CD4-positive, alpha-beta T cell treated with Interleukin-4 for 4 hours (primary cell): Measurements from ENCODE around the gene TPRKB.
A peak's percentile ranks its signal among the peaks of the same experiment; 100 is the strongest.
"Not testable (repeated sequence)": the region's sequence is repeated elsewhere in the genome, so short reads cannot be mapped to it uniquely, and the experiment has no call there.

Experiments used
- DNase-seq: peaks from one replicate; pipeline ENCODE4 v3.0.0-alpha.2; 2020

TPRKB gene

DNA sequence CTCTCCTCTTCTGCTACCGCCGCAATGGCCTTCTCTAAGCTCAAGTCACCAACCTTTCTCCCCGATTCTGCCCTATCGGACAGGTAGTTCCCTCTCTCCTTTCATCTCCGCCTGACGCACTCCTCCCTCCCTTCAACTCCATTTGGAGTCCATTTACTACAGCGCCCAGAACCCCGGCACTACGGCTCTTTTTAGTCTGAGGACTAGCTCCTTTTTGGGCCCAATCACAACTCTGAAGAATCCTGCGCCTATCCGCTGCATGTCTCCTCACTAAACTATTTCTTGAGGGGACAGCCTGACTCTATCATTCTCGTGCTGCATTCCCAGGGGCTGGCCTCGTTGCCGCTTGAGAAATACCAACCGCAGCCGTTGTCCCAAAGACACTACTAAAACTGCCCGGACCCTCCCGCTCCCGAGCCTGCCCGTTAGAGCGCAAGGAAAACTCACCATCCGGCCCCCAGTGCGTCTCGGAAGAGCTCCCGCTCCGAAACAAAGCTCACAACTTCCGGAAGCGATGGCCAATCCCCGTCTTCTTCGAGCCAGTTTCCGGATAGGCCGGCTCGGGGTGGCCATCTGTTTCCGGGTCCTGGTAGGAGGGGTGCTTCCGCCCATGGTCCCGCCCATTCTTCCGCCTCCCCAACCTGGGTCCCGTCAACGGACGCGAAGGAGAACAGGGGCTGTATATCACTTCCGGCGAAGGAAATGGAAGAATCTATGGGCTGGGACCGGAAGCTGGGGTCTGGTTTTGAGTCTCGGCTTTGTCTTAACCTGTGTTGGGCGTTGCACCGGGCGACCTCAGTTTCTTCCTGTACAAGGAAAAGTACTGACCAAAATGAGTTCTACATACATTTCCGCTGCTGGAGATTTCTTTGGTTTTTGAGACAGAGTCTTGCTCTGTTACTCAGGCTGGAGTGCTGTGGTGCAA is at the start of gene TPRKB:
TSS of gene TPRKB (minus strand) at position 491 of the 925 bp plus-strand sequence. CDS start 2,776 bp downstream, outside the sequence.
- peak; percentile 97 for DNase-seq

DNA sequence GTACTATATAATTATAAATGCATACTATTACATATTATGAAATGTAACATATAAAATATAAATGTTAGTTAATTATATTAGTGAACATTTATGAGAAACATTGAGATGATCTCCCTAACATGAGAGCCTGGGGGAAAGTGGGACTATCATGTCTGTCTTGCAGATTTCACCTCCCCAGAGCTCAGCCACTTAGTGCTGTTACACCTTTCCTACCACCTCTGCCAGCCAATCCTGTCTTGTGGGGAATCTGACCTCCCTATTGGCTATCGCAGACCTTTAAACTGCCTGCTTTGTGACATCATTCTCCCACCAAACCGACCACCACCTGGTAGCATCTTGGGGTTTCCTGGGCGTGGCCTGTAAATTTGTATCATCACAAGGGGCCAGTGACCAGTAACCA is 46.7 kb upstream of the TPRKB start, which contains the start of gene C2orf78:
TSS of gene C2orf78 (plus strand) at position 301 of the 400 bp plus-strand sequence. CDS start 127 bp downstream, outside the sequence.
- not testable (repeated sequence) for DNase-seq

DNA sequence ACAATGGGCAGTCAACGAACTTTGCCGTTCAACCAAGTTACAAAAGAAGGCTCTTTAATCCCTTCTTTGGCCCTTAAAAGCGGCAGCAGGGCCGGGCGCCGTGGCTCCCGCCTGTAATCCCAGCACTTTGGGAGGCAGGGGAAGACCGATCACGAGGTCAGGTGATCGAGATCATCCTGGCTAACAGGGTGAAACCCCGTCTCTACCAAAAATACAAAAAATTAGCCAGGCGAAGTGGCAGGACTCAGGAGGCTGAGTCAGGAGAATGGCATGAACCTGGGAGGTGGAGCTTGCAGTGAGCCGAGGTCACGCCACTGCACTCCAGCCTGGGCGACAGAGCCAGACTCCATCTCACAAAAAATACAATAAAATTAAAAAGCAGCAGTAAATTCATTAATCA is 46.3 kb upstream of the TPRKB start:
- not testable (repeated sequence) for DNase-seq

DNA sequence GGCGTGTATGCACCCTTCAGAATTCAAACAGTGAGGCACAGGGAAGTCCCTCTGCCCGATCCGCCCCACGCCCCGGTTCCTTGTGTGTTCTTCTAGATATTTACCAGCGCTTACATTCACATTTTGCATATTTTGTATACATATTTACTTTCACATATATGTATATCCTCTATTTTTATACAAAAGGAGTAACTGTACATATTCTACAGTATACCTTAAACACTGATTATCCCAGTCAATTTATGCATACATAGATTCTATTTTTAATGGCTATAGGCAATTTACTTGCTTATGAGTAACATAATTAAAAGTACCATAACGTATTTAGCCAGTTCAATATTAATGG is 43.1 kb upstream of the TPRKB start:
- DNase-seq = no peak

DNA sequence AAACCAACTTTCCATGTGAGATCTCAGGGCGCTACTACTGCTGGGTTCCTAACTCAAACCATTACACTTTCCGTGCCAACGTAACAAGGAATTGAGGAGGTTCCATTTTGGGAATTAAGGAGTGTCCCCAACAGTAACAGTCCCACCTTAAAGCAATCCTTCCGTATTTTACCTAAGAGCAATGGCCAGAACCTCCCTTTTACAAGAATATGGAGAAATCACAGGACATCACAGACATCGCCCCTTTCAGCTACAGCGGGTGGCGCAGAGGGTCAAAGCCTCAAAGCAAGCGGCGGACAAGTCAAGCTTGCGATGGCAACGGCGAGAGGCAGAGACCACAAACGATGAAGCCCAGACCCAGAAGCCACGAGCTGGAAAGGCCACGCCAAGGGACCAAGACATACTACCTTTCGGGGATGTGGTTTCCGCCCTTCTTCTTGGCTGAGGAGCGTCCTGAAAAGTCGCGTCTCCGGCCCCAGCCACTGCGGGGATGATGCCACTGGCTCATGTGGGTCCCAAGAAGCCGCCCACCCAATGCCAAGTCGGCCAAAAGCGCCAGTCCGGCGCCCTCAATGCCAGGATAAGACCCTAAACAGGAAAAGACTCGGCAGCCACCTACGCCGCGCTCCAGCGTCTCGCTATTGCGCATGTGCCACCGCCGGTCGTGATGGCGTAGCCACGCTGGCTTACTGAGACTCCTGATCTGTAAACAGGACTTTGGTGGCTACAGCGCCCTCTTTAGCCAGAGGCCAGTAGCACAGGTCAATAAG is 42.5 kb upstream of the TPRKB start, which contains the start of gene DUSP11:
TSS of gene DUSP11 (minus strand) at position 637 of the 770 bp plus-strand sequence. CDS start at position 508, 129 bp downstream.
- DNase-seq = peak; percentile 97

DNA sequence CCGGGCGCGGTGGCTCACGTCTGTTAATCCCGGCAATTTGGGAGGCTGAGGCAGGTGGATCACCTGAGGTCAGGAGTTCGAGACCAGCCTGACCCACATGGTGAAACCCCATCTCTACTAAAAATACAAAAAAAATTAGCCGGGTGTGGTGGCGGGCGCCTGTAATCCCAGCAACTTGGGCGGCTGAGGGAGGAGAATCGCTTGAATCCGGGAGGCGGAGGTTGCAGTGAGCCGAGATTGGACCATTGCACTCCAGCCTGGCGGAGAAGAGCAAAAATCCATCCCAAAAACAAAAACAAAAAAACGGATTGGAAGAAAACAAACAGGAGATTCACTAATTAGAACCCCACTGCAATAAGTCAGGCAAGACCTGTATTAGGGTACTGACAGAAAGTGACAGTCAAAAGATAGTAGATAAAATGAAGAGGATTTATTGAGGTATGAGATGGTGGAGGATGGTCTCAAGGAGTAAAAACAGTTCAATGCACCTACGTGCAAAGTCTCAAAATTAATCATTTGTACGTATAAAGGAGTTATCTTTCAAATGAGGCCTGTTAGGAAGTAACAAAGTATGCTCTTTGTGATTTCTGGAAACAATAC is 41.8 kb upstream of the TPRKB start:
- not testable (repeated sequence) for DNase-seq

DNA sequence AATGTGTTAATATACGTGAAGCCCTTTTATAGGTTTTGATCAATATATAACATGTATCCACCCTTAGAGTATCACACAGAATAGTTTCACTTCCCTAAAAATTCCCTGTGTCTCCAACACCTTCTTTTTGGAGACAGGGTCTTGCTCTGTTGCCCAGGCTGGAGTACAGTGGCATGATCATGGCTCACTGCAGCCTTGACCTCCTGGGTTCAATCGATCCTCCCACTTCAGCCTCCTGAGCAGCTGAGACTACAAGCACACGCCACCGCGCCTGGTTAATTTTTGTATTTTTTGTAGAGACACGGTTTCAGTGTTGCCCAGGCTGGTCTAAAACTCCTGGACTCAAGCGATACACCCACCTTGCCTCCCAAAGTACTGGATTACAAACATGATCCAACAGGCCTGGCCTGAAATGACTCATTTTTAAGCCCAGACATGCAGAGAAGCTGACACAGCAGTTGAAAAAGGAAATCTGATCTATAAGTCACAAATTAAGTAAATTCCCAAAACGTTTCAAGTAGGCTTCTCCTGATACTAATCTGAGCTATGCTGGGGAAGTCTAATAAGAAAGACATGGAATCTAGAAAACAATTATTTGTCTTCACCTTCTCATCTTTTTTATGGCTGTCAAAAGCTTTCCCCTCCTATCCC is 39.8 kb upstream of the TPRKB start:
- DNase-seq = no peak

DNA sequence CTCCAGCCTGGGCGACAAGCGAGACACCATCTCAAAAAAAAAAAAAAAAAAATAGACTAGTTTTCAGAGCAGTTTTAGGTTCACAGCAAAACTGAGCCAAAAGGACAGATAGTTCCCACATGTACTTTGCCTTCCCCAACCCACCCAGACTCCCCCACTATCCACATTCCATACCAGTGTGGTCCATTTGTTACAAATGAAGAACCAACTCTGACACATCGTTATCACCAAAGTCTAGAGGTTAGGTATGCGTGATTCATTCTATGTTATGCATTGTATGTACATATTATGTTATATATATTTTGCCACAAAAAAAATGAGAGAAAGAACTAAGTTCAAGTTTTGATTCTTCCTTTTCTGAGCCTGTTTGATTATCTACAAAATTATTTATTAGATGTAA is 39.2 kb upstream of the TPRKB start:
- no peak for DNase-seq

DNA sequence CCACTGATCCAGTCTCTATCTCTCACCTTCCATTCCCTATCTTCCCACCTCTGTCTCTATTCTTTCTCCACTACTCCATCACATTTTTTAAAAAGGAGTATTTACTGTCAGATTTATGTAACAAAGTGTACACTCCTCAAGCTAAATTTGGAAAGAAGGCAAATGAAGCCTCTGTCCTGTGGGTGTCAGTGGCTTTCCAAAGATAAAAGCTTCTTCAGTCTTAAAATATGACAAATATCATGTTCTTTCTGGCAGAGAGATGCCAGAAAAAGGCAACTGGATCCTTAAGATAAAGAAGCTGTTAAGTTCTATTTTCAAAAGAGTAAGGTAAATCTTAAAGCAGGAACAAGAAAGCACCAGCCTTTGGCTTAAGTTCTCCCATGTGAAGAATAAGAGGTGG is 35.7 kb upstream of the TPRKB start:
- no peak for DNase-seq

DNA sequence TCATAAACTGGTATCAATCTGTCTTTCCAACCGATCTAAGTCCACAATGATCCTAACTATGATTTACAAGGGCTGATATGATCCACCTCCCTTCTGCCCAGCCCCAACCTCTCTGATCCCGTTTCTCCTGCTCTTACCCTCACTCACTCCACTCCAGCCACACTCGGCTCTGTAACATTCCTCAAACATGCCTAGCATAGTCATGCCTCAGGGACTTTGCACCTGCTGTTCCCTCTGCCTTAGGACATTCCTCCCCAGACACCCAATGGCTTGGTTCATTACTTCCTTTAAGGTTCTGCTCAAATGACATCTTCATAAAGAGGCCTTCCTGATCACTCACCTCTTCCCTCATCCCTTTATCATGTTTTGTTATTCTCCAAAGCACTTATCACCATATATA is 33.6 kb upstream of the TPRKB start:
- no peak for DNase-seq

DNA sequence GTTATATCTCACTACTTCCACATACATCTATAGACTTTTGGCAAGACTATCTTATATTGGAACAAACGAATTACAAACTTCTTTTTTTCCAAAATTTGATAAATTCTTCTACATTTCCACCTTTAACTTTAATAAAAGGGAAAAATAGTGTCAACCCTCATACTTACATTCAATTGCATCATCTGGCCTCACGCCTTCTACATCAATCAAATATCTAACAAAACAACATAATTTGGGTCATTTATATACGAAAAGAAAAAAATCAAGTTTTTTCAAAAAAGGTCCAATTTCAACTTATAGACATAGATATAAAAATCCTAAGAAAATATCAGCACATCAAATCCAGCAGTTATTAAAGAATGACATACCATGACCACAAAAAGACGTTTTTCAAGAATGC is 29.8 kb upstream of the TPRKB start:
- DNase-seq = no peak

DNA sequence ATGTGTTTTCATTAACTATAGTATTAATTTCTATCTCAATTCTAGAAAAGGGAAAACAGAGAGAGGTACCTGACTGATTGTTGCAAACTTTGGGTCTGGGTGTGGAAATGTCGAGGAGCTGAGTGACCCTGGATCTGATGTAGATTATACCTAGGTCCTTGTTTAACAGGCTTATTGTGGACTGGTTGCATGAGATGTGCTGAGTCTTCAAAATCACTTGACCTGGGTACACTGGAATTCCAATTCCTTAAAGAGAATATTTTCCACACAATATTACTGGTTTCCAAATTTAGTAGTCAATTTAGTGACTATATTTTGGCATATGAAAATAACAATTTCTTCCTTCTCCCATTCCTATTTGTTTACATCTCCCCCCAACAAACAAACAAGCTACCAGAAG is 29.2 kb upstream of the TPRKB start:
- DNase-seq = no peak

DNA sequence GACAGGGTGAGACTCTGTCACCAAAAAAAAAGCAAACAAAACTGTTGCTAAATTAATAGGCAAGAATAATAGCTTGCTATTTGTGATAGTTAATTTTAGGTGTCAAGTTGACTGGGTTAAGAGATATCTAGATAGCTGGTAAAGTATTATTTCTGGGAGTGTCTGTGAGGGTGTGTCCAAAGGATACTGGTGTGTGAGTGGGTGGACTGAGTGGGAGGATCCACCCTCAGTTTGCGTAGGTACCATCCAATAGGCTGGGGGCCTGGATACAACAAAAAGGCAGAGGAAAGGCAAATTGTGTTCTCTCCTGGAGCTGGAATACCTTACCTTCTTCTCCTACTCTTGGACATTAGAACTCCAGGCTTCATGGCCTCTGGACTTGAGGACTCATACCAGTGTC is 27.8 kb upstream of the TPRKB start:
- DNase-seq = no peak

DNA sequence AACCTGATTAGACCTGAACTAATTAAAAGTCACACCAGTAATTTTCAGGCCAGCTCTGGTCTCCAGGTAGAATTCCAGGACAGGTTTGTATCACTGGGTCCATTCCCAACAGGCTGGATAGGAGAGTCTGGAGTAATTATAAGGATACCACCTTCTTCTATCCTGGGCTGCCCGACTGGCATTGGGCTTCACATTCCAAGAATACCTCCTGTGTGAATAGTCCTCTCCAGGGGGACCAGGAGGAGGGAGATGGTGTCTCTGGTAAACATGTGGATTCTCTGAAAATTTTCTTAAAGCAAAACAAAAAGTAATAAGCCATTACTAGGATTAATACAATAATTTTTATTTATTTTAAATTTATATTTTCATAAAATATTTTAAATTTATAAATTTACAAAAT is 25.4 kb upstream of the TPRKB start:
- no peak for DNase-seq

DNA sequence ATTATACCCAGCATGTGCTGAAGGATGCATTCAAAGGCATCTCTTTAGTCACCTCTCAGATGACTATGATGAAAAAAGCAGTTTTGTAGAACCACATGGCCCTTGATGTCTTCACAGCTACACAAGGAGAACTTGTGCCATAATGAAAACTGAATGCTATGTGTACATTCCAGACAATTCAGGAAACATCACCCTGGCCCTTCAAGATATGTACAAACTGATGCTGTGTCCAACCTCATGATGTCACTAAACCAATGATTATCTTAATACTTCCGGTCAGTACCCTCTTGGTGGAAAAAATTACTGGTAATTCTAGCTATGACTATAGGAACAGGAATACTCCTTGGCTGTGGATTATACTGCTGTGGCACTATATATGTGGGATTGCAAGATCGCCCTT is 22.8 kb upstream of the TPRKB start:
- DNase-seq = no peak

DNA sequence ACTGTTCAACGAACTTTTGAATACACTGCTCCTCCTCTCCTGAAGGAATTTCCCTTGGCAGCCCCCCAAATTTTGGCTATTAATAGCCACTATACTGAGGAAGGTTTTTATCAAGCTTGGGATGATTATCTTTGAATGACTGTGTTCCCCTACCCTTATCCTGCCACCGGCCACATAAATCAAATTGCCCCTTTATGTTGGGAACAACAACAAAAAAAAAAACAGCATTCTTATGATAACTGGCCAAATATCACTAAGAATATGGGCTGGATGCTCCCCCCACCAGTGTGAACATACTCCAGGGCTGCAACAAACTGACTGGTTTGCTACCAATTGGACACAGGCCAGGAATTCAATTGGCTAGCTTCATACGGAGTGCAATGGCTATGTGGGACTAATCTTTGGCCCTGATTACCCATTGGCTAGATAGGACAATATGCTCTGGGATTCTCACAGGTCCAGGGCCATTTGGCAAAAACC is 22.2 kb upstream of the TPRKB start:
- DNase-seq = no peak

DNA sequence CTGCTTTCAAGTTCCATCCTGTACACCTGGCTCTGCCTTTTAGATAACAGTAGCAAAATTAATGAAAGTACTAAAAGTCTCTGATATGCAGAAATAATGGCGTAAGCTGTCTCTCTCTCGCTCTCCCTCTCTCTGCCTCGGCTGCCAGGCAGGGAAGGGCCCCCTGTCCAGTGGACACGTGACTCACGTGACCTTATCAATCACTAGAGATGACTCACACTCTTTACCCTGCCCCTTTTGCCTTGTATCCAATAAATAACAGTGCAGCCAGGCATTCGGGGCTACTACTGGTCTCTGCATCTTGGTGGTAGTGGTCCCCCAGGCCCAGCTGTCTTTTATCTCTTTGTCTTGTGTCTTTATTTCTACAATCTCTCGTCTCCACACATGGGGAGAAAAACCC is 17.2 kb upstream of the TPRKB start:
- not testable (repeated sequence) for DNase-seq

DNA sequence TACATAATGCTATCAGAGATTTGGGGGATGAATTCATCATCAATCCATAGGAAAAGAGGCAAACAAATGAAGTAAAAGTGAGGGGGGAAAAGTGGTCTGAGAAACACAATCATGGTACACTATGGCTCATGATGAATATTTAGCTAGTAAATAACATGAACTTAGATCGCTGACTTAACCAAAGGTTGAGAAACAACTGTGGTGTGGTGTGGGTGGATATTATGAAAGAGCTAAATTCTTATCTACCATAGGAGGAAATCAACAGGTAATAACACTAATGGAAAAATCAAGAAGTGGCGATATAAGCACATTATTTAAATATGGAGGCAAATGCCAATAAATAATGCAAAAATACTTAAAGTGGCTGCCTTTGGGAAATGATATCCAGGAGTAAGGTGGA is 12.2 kb upstream of the TPRKB start:
- DNase-seq = no peak

DNA sequence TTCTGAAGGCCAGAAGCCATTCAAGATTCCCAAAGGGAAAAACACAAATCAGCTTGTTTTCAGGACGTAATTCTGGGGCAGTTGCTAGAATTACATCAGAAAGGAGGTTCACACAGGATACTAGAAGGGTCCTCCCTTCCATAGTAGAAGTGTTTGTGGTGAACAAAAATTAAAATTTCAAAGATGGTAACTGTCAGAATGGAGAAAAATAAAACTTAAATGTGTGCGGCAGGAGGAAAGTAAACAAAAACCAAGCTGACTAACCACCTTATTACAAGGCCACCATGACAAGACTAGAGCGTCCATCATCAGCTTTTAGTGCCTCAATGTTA is 9.7 kb upstream of the TPRKB start:
- DNase-seq = no peak

DNA sequence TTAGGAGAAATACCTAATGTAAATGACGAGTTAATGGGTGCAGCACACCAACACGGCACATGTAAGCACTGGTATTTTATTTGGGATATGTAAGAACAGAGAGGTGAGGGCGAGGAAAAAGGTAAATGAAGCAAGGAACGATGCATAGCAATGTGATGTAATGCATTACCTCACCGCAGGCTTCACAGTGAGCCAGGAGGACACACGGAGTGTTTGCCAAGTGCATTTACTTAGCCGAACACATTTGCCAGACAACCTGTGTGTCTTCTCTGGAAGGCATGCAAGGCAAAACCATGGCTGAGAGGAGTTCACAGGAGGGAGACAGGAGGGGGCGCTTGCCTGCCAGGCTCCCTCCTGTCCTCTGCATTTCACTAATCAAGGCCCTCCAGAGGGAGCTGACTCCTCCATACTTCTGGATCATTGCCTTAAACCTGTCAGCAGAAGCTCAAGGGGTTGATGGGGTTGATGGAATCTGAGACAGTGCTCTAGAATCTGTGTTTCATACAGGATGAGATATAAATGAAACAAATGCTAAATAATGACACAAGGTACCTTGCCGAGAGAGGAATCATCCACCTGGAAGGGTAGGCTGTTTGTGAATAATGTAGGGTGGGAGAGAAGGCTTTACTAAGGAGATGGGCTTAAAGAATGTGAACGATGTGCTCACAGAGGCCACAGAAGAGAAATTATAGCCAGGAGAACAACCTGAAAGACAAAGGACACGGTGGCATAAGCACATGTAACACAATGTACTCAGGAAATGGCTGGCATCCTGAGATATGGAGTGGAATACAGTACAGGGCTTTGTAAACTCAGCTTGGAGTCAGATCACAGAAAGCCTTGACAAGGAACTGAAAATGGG is 9.1 kb upstream of the TPRKB start:
- DNase-seq = no peak

DNA sequence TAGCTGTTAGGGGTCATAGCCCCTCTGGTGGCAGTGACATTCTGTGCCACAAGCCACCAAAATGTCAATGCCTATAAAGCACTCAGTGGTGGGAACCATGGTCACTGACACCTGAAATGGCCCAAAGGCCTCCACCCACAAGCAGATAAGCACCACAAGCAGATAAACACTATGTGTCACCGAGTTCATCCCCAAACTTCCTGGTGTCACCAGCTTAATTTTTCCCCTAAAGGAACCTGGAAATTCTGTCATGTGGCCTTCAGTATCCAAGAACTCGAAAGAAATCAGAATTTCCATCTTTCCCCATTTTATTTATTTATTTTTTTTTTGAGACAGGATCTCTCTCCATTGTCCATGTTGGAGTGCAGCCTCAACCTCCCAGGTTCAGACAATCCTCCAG is 3.6 kb upstream of the TPRKB start:
- no peak for DNase-seq

DNA sequence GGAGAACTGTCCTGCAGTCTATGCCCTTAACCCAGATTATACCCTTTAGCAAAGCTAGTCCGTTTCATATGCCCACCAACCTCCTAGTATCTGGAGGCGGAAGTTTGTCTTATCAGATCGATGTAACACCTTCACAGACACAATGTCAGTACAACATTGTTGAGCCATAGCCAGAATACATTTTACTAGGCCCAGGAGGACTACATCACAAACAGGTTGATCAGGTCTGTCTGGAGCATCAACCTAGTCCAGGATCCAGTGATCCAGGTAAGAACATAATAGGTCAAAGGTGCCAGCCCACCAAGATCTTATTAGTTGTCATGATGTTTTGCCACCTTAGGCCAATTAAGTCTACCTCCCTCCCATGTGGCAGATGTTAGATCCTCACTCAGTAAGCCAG is 2.0 kb upstream of the TPRKB start:
- no peak for DNase-seq
